ENCODE results near the gene TMEM207. TPM values are rescaled to one million over a fixed set of nuclear protein-coding genes. Genes with fewer than 3 reads are reported as not detected.

Gene TMEM207
- total and polyA plus RNA-seq, 2 of the 13 experiments (the other 11 are each of a cell fraction or from before 2014, with no cell fraction given), result not detected

- no peak for TF ChIP-seq ZNF75D (CRISPR knock-in tag; IDR thresholded peaks at IDR 0.05; ENCODE audit: borderline replicate concordance)
- no peak for TF ChIP-seq NPAS2 (CRISPR knock-in tag; IDR thresholded peaks at IDR 0.05; ENCODE audit: borderline replicate concordance)
- no peak for TF ChIP-seq PAX8 (CRISPR knock-in tag; IDR thresholded peaks at IDR 0.05; ENCODE audit: borderline replicate concordance)
- 0 out of 2 replicates have a peak, but pooled peaks have one; percentile 23 for TF ChIP-seq CEBPB (IDR thresholded peaks at IDR 0.05; ENCODE audit: borderline replicate concordance, low read depth, low read length)
- TF ChIP-seq FOSL2 (CRISPR knock-in tag; IDR thresholded peaks at IDR 0.05), result peak; percentile 88
- no peak for TF ChIP-seq XRCC5 (optimal IDR thresholded peaks at IDR 0.05; ENCODE audit: low read length)
- TF ChIP-seq ZNF567 (CRISPR knock-in tag; IDR thresholded peaks at IDR 0.05; ENCODE audit: borderline replicate concordance), result no peak
Measured at GRCh38 chr3:190385731-190386688, 63.7 kb downstream of the TMEM207 start (continued).

GRCh38 chr3:190384309-190384756 lies 65.4 kb downstream of the TMEM207 start:
- H3K79me2 ChIP-seq (ENCODE audit: insufficient read depth, low read length), result no peaks in the 10 kb centered on the region
- in situ Hi-C loops (cut with HindIII; ENCODE audit: extremely low pct_ligation_motif_present, low pct_unique_long_range_greater_than_20kb) (loop anchor here (10.0 kb wide), 2 partner anchors 60 to 160 kb away; partner anchors contain the start of gene CLDN1), intact Hi-C loops (cut with micrococcal nuclease; ENCODE audit: unreplicated experiment) (loop anchor here (1.0 to 10.0 kb wide), 7 partner anchors 40 to 670 kb away; partner anchors contain the start of genes CLDN1 and P3H2)
- no peak overlapping the region for H3K27ac ChIP-seq (ENCODE audit: extremely low read length, insufficient read depth, low read length)
- no peaks in the 10 kb centered on the region for H3K36me3 ChIP-seq (replicated peaks in 1 of 2; ENCODE audit: control insufficient read depth in 1 of 2, insufficient read depth in 2 of 2, low read length in 2 of 2)
- 0% methylated on average over 2 of the region's 2 CpGs for WGBS (ENCODE audit: low lambda C conversion rate)
- BruUV-seq (replicated peaks), result no TSS peak
- POLR2A ChIA-PET, result interaction anchor here (0.8 to 1.8 kb wide), 3 partner anchors 39 to 65 kb away, joined by 3 to 9 read pairs (median 7); partner anchors contain the start of gene CLDN1
- peak; percentile 80 for FAIRE-seq
- H3K27me3 ChIP-seq (ENCODE audit: control insufficient read depth in 1 of 2, insufficient read depth in 2 of 2, low read length in 2 of 2), result 0 out of 5 replicates have a peak, but pooled peaks cover 0 to 1% of the 10 kb centered on the region in 2 experiments
- DNase-seq (ENCODE audit: low spot score), result peak; percentile 83
- no peaks in the 10 kb centered on the region for H3K9me3 ChIP-seq (ENCODE audit: low read length)
- no peak overlapping the region for H3K4me3 ChIP-seq (replicated peaks in 1 of 3; ENCODE audit: insufficient read depth in 1 of 3, low read depth in 2 of 3, low read length in 3 of 3)
- peaks cover 30% of the 10 kb centered on the region for H3K4me1 ChIP-seq (ENCODE audit: insufficient read depth, low read length)
- H3K4me2 ChIP-seq (ENCODE audit: low read depth, low read length), result no peak overlapping the region
- ATAC-seq, result peak; percentile 100
- CTCF ChIA-PET (ENCODE audit: low intra/inter-chr PET ratio, low total read pairs), result interaction anchor here (0.7 to 1.4 kb wide), 3 partner anchors 60 to 159 kb away, joined by 3 to 4 read pairs (median 3); partner anchors contain the start of gene CLDN1
- no peak overlapping the region for H2AFZ ChIP-seq (ENCODE audit: low read length)
- H3K9ac ChIP-seq (ENCODE audit: insufficient read depth, low read depth, low read length), result no peak overlapping the region
- H4K20me1 ChIP-seq (ENCODE audit: insufficient read depth, low read length), result no peaks in the 10 kb centered on the region
- TF ChIP-seq CSRNP2 (CRISPR knock-in tag; conservative IDR thresholded peaks at IDR 0.05; ENCODE audit: low read depth) (no peak), ZNF576 (CRISPR knock-in tag; IDR thresholded peaks at IDR 0.05) (no peak), YEATS2 (CRISPR knock-in tag; IDR thresholded peaks at IDR 0.05; ENCODE audit: borderline replicate concordance) (no peak; the same call in 1 of the 2 replicates), SMAD3 (CRISPR knock-in tag; IDR thresholded peaks at IDR 0.05) (no peak), ZNF234 (CRISPR knock-in tag; conservative IDR thresholded peaks at IDR 0.05) (no peak), CEBPG (CRISPR knock-in tag; IDR thresholded peaks at IDR 0.05) (peak; percentile 59), RARA (CRISPR knock-in tag; IDR thresholded peaks at IDR 0.05) (no peak), UBTF (CRISPR knock-in tag; IDR thresholded peaks at IDR 0.05) (no peak), ZBTB20 (CRISPR knock-in tag; IDR thresholded peaks at IDR 0.05; ENCODE audit: borderline replicate concordance, low read depth) (no peak)
